Dedifferentiated amniotic fluid mesenchymal stem cell (primary cell): ENCODE measurements around the gene MYH11.
"Not testable (repeated sequence)": the region's sequence is repeated elsewhere in the genome, so short reads cannot be mapped to it uniquely, and the experiment has no call there.

Experiments used
- DNase-seq: peaks from one replicate; pipeline ENCODE4 v3.0.0-alpha.2; 2016; ENCODE audit errors: extremely low spot score

MYH11 gene

DNA sequence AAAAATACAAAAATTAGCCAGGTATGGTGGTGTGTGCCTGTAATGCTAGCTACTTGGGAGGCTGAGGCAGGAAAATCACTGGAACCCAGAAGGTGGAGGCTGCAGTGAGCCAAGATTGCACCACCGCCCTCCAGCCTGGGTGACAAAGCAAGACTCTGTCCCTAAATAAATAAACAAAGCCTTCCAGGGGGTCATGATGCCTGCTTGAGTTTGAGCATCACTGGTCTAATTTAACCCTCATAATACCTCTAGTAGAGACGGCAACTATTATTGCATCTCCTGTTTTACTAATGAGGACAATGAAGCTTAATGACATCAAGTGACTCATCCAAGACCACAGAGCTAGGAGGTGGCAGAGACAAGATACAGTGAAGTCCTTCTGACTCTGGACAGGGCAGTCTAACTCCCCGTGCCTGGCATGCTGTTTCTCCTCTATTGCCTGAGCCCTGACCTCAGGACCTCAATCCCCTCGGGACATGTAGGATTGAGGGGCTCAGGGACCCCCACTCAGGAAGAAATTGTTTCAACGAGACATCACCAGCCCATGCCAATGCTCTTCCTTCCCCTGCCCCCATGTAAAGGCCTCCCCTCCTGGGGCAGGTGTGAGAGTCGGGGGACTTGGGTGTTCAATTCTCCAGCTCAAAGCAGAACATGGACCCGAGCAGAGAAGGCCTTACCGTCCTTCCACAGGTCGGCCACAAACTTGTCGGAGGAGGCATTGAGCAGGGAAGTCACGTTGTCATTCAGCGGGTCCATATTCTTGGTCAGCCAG is 103.9 kb downstream of the MYH11 start:
- no peak for DNase-seq

DNA sequence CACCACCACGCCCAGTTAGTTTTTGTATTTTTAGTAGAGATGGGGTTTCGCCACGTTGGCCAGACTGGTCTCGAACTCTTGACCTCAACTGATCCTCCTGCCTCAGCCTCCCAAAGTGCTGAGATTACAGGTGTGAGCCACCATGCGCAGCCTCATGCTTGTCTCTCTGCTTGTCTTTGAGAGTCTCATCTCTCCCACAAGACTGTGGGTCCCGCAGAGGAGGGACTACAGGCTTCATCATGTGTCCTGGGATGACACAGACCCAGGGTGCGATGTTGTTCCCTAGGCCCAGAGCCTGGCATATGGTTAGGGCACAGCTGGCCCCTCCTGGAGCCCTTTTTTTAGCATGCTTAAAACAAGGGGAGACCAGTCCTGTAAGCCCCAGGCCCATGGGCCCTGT is 104.9 kb downstream of the MYH11 start:
- no peak for DNase-seq

GRCh38 chr16:15749985-15750384 is 106.8 kb downstream of the MYH11 start:
- DNase-seq = no peak

DNA sequence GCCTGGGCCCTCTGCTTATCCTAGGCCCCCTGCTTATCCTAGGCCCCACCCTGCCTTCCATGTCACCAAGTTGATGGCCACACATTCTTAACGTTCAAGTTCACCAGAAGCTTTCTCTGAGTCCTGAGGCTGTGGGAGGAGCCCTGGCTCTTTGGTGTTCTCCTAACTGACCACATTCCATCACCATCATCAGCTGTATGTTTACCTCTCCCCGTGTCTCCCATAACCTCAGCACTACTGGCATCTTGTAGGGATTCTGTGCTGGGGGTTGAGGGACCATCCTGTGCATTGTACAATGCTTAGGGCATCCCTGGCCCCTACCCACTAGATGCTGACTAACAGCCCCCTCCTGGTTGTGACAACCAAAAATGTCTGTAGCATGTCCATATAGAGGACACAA is 107.5 kb downstream of the MYH11 start:
- DNase-seq = no peak

DNA sequence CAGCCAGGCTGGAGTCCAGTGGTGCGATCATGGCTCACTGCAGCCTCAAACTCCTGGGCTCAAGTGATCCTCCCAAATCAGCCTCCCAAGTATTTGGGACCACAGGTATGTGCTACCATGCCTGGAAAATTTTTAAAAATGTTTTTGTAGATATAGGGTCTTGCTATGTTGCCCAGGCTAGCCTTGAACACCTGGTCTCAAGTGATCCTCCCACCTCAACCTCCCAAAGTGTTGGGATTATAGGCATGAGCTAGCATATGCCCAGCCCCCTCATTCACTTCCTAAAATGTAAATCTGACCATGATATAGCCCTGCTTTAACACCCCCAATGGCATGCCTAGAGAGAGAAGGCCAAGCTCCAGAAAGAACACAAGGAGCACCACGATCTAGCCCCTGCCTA is 108.2 kb downstream of the MYH11 start:
- DNase-seq = no peak

GRCh38 chr16:15747937-15748336 is 108.9 kb downstream of the MYH11 start:
- DNase-seq = no peak

GRCh38 chr16:15746332-15746731 is 110.5 kb downstream of the MYH11 start:
- DNase-seq = no peak

DNA sequence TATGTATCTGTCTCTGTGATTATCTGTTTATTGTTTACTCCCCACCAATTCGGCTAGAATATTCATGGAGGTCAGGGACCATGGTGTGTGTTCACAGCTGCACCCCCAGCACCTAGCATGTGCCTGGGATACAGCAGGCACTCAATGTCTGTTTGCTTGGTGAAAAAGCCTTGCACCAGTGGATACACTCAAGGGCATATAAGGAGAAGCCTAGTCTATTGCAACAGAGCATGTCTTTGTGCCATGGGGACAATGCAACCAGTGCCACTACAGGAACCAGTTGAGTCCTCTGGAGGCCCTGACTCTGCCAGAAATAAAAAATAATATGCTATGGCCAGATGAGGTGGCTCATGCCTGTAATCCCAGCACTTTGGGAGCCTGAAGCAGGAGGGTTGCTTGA is 113.2 kb downstream of the MYH11 start:
- DNase-seq = no peak

DNA sequence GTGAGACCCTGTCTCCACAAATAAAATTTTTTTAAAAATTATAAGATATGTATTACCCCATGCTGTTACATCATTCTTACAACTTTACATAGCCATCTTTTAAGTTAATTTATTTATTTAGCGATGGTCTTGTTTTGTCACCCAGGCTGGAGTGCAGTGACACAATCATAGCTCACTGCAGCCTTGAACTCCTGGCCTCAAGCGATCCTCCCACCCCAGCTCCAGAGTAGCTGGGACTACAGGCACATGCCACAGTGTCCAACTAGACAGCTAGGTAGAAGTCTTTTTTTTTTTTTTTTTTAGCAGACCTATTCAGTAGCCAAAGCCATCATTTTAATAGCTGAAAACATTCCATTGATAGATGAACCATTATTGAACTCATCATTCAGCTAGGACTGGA is 114.1 kb downstream of the MYH11 start:
- DNase-seq = no peak

DNA sequence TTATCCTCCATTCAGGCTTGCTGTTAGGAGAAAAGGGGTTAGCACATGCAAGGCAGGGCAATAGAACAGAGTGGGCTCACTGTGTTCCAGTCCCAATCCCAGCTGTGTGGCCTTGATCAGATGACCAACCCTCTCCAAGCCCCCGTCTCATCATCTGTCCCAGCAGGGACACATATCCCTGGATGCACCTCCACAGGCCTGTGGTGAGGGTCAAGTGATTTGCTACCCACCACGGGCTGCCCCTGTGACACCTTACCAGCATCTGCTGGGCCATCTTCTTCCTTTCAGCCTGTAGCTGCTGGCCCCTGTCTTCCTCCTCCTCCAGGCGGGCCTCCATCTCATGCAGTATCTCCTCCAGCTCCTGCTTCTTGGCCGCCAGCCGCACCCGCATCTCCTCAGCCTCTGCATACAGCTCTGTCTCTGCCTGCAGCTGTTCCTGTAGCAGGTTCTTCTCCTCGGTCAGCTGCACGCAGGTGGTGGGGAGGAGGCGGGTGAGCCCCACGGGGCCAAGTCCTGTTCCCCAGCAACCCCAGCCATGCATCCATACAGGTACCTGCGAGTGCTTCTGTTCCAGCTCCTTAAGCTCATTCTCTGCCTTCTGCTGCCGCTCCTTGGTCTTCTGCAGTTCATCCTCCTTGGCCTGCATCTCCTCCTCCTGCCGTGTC is 115.5 kb downstream of the MYH11 start:
- no peak for DNase-seq

DNA sequence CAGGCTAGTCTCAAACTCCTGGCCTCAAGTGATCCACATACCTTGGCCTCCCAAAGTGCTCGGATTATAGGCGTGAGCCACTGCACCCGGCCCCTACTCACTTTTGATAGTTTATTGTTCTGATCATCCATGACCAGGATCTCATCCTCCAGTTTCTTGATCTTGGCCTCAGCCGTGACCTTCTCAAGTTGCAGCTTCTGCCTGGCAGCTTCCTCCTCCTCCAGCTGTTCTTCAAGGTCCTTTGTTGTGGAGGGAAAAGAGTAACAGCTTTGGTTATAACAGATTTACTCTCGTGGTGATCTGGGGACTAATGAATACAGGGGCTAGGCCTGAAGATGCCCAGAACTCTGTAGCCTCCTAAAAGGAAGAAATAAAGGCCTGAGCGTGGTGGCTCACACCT is 116.9 kb downstream of the MYH11 start:
- DNase-seq = no peak

DNA sequence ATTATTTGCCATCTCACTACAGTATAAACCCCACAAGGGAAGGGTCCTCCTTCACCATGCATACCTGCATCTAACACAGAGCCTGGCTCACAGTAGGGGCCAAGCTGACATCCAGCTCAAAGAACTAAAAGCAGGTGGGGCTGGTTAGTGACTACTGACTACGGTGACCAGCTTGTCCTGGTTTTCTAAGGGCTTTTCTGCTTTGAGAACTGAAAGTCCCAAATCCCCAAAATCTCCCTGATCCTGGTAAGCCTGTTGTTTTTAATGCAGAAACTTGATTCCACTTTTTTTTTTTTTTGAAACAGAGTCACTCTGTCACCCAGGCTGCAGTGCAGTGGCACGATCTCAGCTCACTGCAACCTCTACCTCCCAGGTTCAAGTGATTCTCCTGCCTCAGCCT is 117.4 kb downstream of the MYH11 start:
- no peak for DNase-seq

- DNase-seq = no peak
These were observed 119.6 kb downstream of the MYH11 start for GRCh38 chr16:15737140-15737644.

GRCh38 chr16:15736529-15736928 is 120.3 kb downstream of the MYH11 start:
- no peak for DNase-seq

- DNase-seq = no peak
These were observed 121.2 kb downstream of the MYH11 start for GRCh38 chr16:15735610-15736009.

DNA sequence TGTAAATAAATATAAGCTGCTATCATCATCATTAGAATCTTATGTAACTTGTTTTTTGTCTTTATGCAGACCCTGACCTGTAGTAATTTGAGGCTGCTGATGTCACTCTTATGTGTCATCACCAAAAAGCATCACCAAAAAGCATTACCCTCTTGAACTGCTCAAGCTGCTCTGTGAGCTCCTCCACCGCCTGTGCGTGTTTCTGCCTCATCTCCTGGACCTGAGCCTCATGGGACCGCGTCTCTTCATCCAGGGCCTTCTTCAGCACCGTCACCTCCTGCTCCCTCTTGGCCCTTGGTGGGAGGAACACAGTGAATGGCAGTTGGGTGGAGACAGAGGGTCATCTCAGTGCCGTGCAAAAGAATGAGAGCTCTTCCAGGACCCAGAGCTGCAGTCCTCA is 124.4 kb downstream of the MYH11 start:
- DNase-seq = no peak

DNA sequence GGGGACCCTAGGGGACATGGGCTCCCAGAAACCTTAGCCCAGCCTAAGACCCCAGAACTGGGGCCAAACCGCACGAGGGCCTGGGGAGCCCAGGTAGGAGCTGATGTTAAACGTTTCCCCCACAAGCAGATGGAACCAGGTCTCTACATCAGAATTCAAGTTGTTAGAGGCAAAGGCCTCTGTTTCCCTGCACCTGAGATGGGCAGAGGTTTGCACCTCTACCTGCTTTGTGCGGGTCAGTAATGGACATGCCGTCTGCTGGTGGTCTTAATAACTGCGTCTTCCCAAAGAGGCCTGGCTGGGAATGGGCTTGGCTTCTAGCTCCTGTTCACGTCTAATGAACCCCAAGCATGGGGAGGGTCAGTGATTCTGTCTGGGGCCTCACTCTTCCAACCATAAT is 127.7 kb downstream of the MYH11 start:
- DNase-seq = no peak

GRCh38 chr16:15727697-15728096 is 129.1 kb downstream of the MYH11 start:
- not testable (repeated sequence) for DNase-seq

- DNase-seq = no peak
These were observed 130.1 kb downstream of the MYH11 start for GRCh38 chr16:15726715-15727114.

DNA sequence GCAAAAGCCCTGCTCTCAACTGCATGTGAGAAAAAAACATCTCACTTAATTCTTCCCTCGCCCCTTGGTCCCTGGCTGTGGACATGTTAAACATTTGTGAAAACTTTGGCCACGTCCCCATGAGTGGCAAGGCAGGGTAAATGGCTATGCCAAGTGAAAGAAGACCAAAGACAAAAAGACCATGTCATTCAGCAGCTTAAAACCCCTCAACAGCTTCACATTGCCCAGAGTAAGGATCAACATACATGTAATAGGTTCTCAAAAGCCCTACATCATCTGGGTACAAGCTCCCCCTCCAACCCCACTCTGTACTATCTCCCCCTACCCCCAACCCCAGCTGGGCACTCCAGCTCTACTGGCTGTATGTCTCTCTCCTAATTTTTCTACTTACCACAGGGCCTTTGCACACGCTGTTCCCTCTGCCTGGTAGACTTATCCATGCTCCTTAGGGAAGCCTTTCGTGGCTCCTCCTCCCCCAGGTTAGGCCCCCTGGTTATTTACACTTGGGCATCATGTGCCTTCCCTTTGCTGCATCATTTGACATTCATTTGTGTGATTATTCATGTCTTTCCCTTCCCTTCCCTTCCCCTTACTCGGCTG is 131.1 kb downstream of the MYH11 start:
- no peak for DNase-seq

GRCh38 chr16:15723808-15724207 is 133.0 kb downstream of the MYH11 start:
- no peak for DNase-seq

GRCh38 chr16:15721018-15721417 is 135.8 kb downstream of the MYH11 start:
- DNase-seq = no peak
